Neural cell (in vitro differentiated cells): ENCODE measurements around the gene LPAR1.

ENCODE experiments used
- CTCF ChIP-seq: fragments of 450-650 bp; IDR thresholded peaks from 2 replicates; pipeline ENCODE4 v1.5.1; 2014; ENCODE audit warnings: antibody characterized with exemption, mild to moderate bottlenecking, moderate library complexity; ENCODE audit not compliant: poor library complexity, severe bottlenecking
- EP300 ChIP-seq: fragments of 450-650 bp; conservative IDR thresholded peaks from 2 replicates; pipeline ENCODE4 v1.6.1; 2014; ENCODE audit warnings: antibody characterized with exemption, mild to moderate bottlenecking, moderate library complexity; ENCODE audit not compliant: poor library complexity, severe bottlenecking
- EZH2 ChIP-seq: fragments of 200-600, 300-800 bp; shearing (Covaris generic), sonication (generic); IDR thresholded peaks from 2 replicates; pipeline ENCODE4 v1.6.1; 2014; ENCODE audit warnings: antibody characterized with exemption, low read length, borderline replicate concordance, mild to moderate bottlenecking; ENCODE audit not compliant: insufficient read depth, poor library complexity, severe bottlenecking
- MXI1 ChIP-seq: fragments of 450-650 bp; conservative IDR thresholded peaks from 2 replicates; pipeline ENCODE4 v1.6.1; 2014; ENCODE audit warnings: antibody characterized with exemption, mild to moderate bottlenecking; ENCODE audit not compliant: poor library complexity, severe bottlenecking
- POLR2AphosphoS5 ChIP-seq: IDR thresholded peaks from 2 replicates; pipeline ENCODE4 v1.6.1; 2012
- RAD21 ChIP-seq: fragments of 450-650 bp; conservative IDR thresholded peaks from 2 replicates; pipeline ENCODE4 v1.6.1; 2014; ENCODE audit warnings: antibody characterized with exemption, mild to moderate bottlenecking, moderate library complexity
- REST ChIP-seq: IDR thresholded peaks from 2 replicates; pipeline ENCODE4 v1.6.1; 2012; ENCODE audit warnings: borderline replicate concordance
- SMC3 ChIP-seq: fragments of 450-650 bp; conservative IDR thresholded peaks from 2 replicates; pipeline ENCODE4 v1.6.1; 2014; ENCODE audit warnings: antibody characterized with exemption, mild to moderate bottlenecking, moderate library complexity; ENCODE audit not compliant: poor library complexity
- TAF1 ChIP-seq: IDR thresholded peaks from 2 replicates; pipeline ENCODE4 v1.6.1; 2012; ENCODE audit warnings: low read depth

GRCh38 chr9:110856772-110857171, 181.5 kb downstream of the LPAR1 start:
- no peak for TF ChIP-seq CTCF
- TF ChIP-seq RAD21, result no peak
- TF ChIP-seq EZH2, result no peak
- no peak for TF ChIP-seq POLR2AphosphoS5
- no peak for TF ChIP-seq REST
- TF ChIP-seq EP300, result no peak
- no peak for TF ChIP-seq SMC3
- no peak for TF ChIP-seq TAF1
- no peak for TF ChIP-seq MXI1
